Measurements from ENCODE around the gene JOSD2. TPM values are rescaled to one million over a fixed set of nuclear protein-coding genes. Genes with fewer than 3 reads are reported as not detected.

Gene JOSD2
- total RNA-seq, 1 donor from 2014 or later: 28.6 TPM

- Histone ChIP-seq H3K4me1 (peaks cover 23% of the 10 kb centered on the region), H3K4me3 (peak overlapping the region; percentile 67), H3K9me3 (replicated peaks) (no peaks in the 10 kb centered on the region), H3K27me3 (ENCODE audit: low read depth) (peaks cover 68% of the 10 kb centered on the region), H3K36me3 (no peaks in the 10 kb centered on the region), H3K27ac (replicated peaks) (peak overlapping the region; percentile 50)
- intact Hi-C loops (cut with micrococcal nuclease): no loop called here
- peak; percentile 81 for TF ChIP-seq CTCF (IDR thresholded peaks at IDR 0.05; ENCODE audit: borderline replicate concordance)
- DNase-seq: peak; percentile 77
Observed at GRCh38 chr19:50556282-50557008, 45.5 kb upstream of the JOSD2 start.

- intact Hi-C loops (cut with micrococcal nuclease): no loop called here
- H3K36me3 ChIP-seq: no peaks in the 10 kb centered on the region
- H3K4me3 ChIP-seq: peak overlapping the region; percentile 67
- peaks cover 76% of the 10 kb centered on the region for H3K27me3 ChIP-seq (ENCODE audit: low read depth)
- H3K9me3 ChIP-seq (replicated peaks): no peaks in the 10 kb centered on the region
- peak; percentile 28 for DNase-seq
- peaks cover 19% of the 10 kb centered on the region for H3K4me1 ChIP-seq
- peak overlapping the region; percentile 50 for H3K27ac ChIP-seq (replicated peaks)
- no peak for TF ChIP-seq CTCF (IDR thresholded peaks at IDR 0.05; ENCODE audit: borderline replicate concordance)
Observed at GRCh38 chr19:50555450-50556281, 44.7 kb upstream of the JOSD2 start.

GRCh38 chr19:50555033-50555432, 44.0 kb upstream of the JOSD2 start:
- Histone ChIP-seq H3K27me3 (ENCODE audit: low read depth) (peaks cover 82% of the 10 kb centered on the region), H3K9me3 (replicated peaks) (no peaks in the 10 kb centered on the region), H3K36me3 (no peaks in the 10 kb centered on the region), H3K4me3 (no peak overlapping the region), H3K4me1 (peaks cover 13% of the 10 kb centered on the region), H3K27ac (replicated peaks) (no peak overlapping the region)
- no peak for DNase-seq
- intact Hi-C loops (cut with micrococcal nuclease): no loop called here
- TF ChIP-seq CTCF (IDR thresholded peaks at IDR 0.05; ENCODE audit: borderline replicate concordance): no peak

- TF ChIP-seq CTCF (IDR thresholded peaks at IDR 0.05; ENCODE audit: borderline replicate concordance): no peak
- Histone ChIP-seq H3K27ac (replicated peaks) (no peak overlapping the region), H3K4me1 (peaks cover 13% of the 10 kb centered on the region), H3K9me3 (replicated peaks) (no peaks in the 10 kb centered on the region), H3K27me3 (ENCODE audit: low read depth) (peaks cover 90% of the 10 kb centered on the region), H3K4me3 (no peak overlapping the region), H3K36me3 (no peaks in the 10 kb centered on the region)
- DNase-seq: no peak
- intact Hi-C loops (cut with micrococcal nuclease): no loop called here
Observed at GRCh38 chr19:50554212-50554611, 43.2 kb upstream of the JOSD2 start.

GRCh38 chr19:50553134-50553703, 42.2 kb upstream of the JOSD2 start:
- H3K9me3 ChIP-seq (replicated peaks): no peaks in the 10 kb centered on the region
- H3K36me3 ChIP-seq: no peaks in the 10 kb centered on the region
- intact Hi-C loops (cut with micrococcal nuclease): no loop called here
- peaks cover 95% of the 10 kb centered on the region for H3K27me3 ChIP-seq (ENCODE audit: low read depth)
- DNase-seq: no peak
- no peak for TF ChIP-seq CTCF (IDR thresholded peaks at IDR 0.05; ENCODE audit: borderline replicate concordance)
- no peak overlapping the region for H3K27ac ChIP-seq (replicated peaks)
- H3K4me3 ChIP-seq: no peak overlapping the region
- H3K4me1 ChIP-seq: peaks cover 13% of the 10 kb centered on the region
